Lower leg skin (tissue), 3 donors: Measurements from ENCODE around the gene PHF1.

Experiments
- POLR2A ChIP-seq, 2 donors: fragments of 450-650 bp; IDR thresholded peaks; one replicate each; pipeline ENCODE4 v1.6.1; 2016 to 2017; ENCODE audit warnings: antibody characterized with exemption in 2 of 2, mild to moderate bottlenecking in 1 of 2, moderate library complexity in 1 of 2
- TF ChIP-seq, protein P1 (sequence below), 3 donors: fragments of 450-650 bp; IDR thresholded peaks; one replicate each; pipeline ENCODE4 v1.5.1; 2016; ENCODE audit warnings: antibody characterized with exemption in 3 of 3, mild to moderate bottlenecking in 3 of 3, moderate library complexity in 2 of 3

- no peak for TF ChIP-seq POLR2A (IDR thresholded peaks at IDR 0.05)
- TF ChIP-seq, protein P1, sequence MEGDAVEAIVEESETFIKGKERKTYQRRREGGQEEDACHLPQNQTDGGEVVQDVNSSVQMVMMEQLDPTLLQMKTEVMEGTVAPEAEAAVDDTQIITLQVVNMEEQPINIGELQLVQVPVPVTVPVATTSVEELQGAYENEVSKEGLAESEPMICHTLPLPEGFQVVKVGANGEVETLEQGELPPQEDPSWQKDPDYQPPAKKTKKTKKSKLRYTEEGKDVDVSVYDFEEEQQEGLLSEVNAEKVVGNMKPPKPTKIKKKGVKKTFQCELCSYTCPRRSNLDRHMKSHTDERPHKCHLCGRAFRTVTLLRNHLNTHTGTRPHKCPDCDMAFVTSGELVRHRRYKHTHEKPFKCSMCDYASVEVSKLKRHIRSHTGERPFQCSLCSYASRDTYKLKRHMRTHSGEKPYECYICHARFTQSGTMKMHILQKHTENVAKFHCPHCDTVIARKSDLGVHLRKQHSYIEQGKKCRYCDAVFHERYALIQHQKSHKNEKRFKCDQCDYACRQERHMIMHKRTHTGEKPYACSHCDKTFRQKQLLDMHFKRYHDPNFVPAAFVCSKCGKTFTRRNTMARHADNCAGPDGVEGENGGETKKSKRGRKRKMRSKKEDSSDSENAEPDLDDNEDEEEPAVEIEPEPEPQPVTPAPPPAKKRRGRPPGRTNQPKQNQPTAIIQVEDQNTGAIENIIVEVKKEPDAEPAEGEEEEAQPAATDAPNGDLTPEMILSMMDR (IDR thresholded peaks at IDR 0.05), result no peak
These were observed 21.2 kb downstream of the PHF1 start for GRCh38 chr6:33431880-33432541.
